HG02610 (cell line): ENCODE data around the gene NKX1-1.
"Not testable (repeated sequence)": the region's sequence is repeated elsewhere in the genome, so short reads cannot be mapped to it uniquely, and the experiment has no call there.

Experiments
- ATAC-seq: cut with Tn5 transposase; IDR thresholded peaks from one replicate; pipeline ENCODE4 v1.9.1; 2021; ENCODE audit warnings: mild to moderate bottlenecking, moderate library complexity; ENCODE audit not compliant: unreplicated experiment

The NKX1-1 gene

GRCh38 chr4:1405636-1406393 lies 427 bp downstream of the NKX1-1 start:
- ATAC-seq = no peak

GRCh38 chr4:1405254-1405635 lies 997 bp downstream of the NKX1-1 start:
- ATAC-seq = no peak

GRCh38 chr4:1404573-1405253 lies 1.5 kb downstream of the NKX1-1 start:
- ATAC-seq = no peak

- ATAC-seq = no peak
Measured at GRCh38 chr4:1403591-1404572, 2.4 kb downstream of the NKX1-1 start.

GRCh38 chr4:1403177-1403583 lies 3.1 kb downstream of the NKX1-1 start:
- ATAC-seq = no peak

- no peak for ATAC-seq
Measured at GRCh38 chr4:1402516-1403091, 3.6 kb downstream of the NKX1-1 start.

- ATAC-seq = no peak
Measured at GRCh38 chr4:1402021-1402515, 4.2 kb downstream of the NKX1-1 start.

GRCh38 chr4:1401409-1402020 lies 4.7 kb downstream of the NKX1-1 start:
- no peak for ATAC-seq

- no peak for ATAC-seq
Measured at GRCh38 chr4:1400831-1401408, 5.3 kb downstream of the NKX1-1 start.

GRCh38 chr4:1400191-1400805 lies 5.9 kb downstream of the NKX1-1 start:
- ATAC-seq = no peak

- ATAC-seq = no peak
Measured at GRCh38 chr4:1399508-1400190, 6.6 kb downstream of the NKX1-1 start.

- no peak for ATAC-seq
Measured at GRCh38 chr4:1398681-1399507, 7.3 kb downstream of the NKX1-1 start.

GRCh38 chr4:1396806-1397455 lies 9.3 kb downstream of the NKX1-1 start:
- no peak for ATAC-seq

GRCh38 chr4:1395941-1396805 lies 10.1 kb downstream of the NKX1-1 start:
- no peak for ATAC-seq

GRCh38 chr4:1395389-1395820 lies 10.8 kb downstream of the NKX1-1 start:
- ATAC-seq = not testable (repeated sequence)

- ATAC-seq = not testable (repeated sequence)
Measured at GRCh38 chr4:1394554-1395388, 11.5 kb downstream of the NKX1-1 start.
